HG03571 (cell line): ENCODE results near the gene SLC7A11.

Experiments used
- ATAC-seq: cut with Tn5 transposase; IDR thresholded peaks from one replicate; pipeline ENCODE4 v1.9.1; 2021; ENCODE audit not compliant: unreplicated experiment

Gene SLC7A11

DNA sequence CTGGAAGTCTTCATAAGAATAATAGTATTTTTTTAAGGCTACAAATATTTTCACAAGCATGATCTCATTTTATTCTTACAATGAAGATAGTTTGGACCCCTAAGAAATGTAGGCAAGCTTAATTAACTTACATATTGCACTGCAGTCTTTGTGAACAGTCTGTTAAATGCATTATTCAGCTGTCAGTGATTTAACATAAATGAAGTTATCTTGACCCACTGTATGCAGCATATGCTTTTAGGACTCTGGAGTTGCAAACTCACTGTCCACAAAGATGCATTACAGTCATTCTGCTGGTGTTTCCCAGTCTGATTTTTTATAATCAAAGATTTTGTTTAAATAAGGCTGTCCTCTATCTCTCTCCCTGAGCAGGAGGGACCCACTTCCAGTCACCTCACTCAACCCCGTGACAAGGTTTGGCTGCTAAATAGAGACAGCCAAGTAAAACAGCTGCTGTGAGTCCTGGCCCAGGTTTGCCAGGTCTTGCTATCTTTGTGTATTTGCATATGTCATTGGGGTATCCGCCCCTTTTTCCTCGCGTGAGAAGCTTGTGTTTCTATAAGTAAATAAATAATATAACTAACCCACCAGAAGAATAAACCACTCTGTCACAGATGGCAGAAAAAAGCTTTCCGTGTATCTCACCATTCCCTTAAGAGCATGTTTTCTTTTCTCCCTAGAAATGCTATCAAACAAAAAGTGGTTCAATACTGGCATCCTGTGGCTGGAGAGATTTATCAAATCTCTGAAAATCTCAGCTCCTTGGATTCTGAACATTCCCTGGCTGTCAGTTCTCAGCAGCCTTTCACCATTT lies 67.0 kb downstream of the SLC7A11 start:
- ATAC-seq = no peak

DNA sequence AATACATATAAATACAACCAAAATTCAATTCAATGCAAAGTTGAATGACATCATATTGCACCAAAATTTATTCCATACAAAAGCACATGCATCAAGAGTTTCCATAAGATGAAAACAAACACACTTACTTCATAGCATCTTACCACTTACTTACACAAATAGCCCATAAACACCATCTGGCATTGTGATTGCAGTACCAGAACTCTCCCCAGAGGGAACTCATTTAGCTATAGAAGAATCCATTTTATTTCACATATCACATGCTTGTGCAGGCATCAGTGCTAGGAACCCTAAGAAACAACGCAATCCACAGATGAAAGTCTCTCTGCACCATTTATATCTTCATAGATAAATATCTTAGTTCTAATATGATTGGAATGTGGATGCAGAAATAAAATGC lies 77.9 kb downstream of the SLC7A11 start:
- no peak for ATAC-seq

- ATAC-seq = no peak
These were observed 79.0 kb downstream of the SLC7A11 start for GRCh38 chr4:138163171-138163570.

DNA sequence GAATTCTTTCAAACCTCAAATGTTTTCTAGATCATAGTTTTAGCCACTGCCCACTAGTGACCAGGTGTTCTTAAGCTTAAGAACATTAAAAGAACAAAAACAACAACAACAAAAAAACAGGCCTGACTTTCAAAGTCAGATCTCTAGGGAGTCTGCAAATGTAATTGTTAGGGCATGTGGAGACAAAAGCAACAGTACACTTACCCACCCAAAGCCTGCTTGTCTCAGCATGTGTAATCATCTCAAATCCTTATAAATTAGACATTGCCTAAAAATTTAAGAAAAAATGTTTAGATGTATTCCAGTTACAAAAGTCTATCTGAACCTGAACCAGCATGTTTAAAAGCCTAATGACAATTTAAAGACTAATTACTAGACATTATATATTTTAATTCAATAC lies 79.9 kb downstream of the SLC7A11 start:
- ATAC-seq = no peak

DNA sequence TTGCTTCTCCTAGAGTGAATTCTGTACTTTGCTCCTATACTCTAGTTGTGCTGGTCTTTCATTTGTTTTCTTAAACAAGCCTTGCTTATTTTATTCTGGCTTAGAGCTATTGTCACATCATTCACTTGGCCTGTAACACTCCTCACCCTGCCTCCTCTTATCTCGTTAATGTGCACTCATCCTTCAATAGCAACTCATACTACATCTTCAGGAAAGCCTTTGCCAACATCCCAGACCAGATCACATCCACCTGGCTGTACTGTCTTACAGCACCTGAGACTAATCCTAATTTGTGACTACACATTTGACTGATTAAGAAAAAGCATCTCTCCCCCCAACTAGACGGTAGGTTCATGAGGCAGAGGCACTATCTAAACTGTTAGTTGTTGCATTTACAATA lies 80.8 kb downstream of the SLC7A11 start:
- no peak for ATAC-seq

GRCh38 chr4:138158746-138159297 lies 83.3 kb downstream of the SLC7A11 start:
- no peak for ATAC-seq

- no peak for ATAC-seq
These were observed 101.3 kb downstream of the SLC7A11 start for GRCh38 chr4:138140879-138141278.

DNA sequence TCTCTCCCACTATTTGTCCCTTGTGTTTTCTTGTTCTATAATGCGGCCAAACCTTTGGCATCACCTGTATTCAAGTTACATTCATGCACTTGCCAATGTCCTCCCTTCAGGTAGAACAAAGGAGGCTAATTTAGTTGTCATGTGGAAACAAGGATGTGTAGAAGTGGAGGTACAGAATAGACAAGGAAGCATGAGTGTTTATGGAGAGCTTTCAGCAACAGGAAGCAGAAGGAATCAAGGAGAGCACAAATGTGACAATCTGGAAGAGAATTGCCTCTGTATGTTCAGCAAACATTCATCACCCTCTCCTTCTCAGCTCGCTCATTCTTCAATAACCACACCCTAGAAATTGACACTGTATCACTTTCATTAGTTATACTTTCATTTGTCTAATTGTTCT lies 103.4 kb downstream of the SLC7A11 start:
- no peak for ATAC-seq

DNA sequence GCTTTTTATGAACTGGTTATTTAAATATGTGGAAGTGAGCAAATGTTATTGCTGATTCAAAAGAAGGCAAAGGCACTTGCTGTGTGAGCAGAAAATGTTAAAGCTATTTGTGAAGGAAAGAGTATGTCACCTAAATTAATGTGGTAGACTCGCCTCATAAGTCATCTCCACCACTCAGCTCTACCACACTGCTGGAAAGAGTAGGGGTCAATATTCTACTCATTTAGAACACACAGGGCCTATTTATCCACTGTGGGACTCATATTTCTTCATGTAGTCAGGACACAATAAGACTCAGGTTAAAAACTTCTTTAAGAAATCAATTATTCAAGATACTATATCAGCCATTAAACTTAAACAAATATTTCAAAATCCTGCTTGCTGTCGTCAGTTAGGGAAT lies 106.5 kb downstream of the SLC7A11 start:
- ATAC-seq = no peak

GRCh38 chr4:138118270-138118669 lies 123.9 kb downstream of the SLC7A11 start:
- ATAC-seq = no peak

DNA sequence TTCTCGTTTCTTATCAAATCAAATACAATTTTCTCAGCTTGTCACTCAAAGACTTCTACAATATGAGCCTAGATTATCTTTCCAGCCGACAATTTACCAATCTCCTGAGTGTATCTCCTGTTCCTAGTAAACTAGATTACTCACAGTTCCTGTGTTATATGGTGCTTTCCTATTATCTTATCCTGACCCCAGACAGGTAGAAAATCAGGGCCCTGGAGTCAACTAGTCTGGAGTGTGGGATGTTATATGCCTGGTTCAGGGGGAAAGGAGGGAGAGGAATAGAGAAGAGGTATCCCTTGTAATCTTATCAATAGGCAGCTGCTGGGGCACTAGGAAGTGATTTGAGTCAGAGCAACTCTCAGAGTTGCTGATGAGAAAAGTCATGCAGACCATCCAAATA lies 127.1 kb downstream of the SLC7A11 start:
- ATAC-seq = no peak

- ATAC-seq = peak; percentile 98
These were observed 127.7 kb downstream of the SLC7A11 start for GRCh38 chr4:138114434-138114833.
